Right lobe of liver (tissue), 4 donors: ENCODE results near the gene ATG10.

ENCODE experiments used
- CTCF ChIP-seq, 4 donors: fragments of 200-600 bp in 3 of 4; fragments of 450-650 bp in 1 of 4; IDR thresholded peaks; one replicate each; pipeline versions ENCODE4 v1.5.1 to v1.8.0; 2016 to 2022; ENCODE audit warnings: antibody characterized with exemption in 4 of 4, mild to moderate bottlenecking in 2 of 4
- POLR2A ChIP-seq: fragments of 450-650 bp; IDR thresholded peaks from one replicate; pipeline ENCODE4 v1.6.1; 2017; ENCODE audit warnings: antibody characterized with exemption, mild to moderate bottlenecking
- donor health status: DM: no; HTN: no; CAD: no.
- donor health status: DM: no; HTN: no; CAD: no.
- donor health status: DM: no; HTN: yes; CAD: no.

DNA sequence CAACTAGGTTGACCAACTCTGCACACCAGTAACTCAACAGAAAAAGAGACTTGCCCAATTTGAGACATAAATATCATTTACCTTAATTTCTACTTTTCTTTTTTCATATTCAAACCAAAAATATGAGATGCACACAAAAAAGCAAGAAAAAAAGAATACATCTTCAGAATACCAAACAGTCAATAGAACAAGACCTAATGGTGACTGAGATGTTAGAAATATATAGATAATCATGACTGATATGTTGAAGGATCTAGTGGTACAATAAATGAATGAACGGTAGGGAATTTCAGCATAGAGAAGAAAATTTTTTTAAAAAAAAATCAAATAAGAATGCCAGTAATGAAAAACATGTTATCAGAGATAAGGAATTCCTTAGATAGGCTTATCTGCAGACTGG is 29.1 kb upstream of the ATG10 start:
- TF ChIP-seq CTCF (IDR thresholded peaks at IDR 0.05) (no peak), POLR2A (no peak)
